ENCODE measurements around the gene EGLN2.

GRCh38 chr19:40774916-40775631, 23.9 kb upstream of the EGLN2 start, which contains the start of gene MIA:
- TF ChIP-seq CTCF (IDR thresholded peaks at IDR 0.05; ENCODE audit: low read length): no peak
- TF ChIP-seq EZH2 (IDR thresholded peaks at IDR 0.05; ENCODE audit: borderline replicate concordance, low read length): no peak
